GM21526 (cell line): ENCODE results near the gene ALAD.
"Not testable (repeated sequence)": the region's sequence is repeated elsewhere in the genome, so short reads cannot be mapped to it uniquely, and the experiment has no call there.

ENCODE experiments used
- ATAC-seq: cut with Tn5 transposase; IDR thresholded peaks from one replicate; pipeline ENCODE4 v1.9.1; 2021; ENCODE audit warnings: moderate library complexity; ENCODE audit not compliant: unreplicated experiment, low FRiP score

Gene ALAD

GRCh38 chr9:113399646-113400200 lies 1.4 kb downstream of the ALAD start:
- no peak for ATAC-seq

GRCh38 chr9:113398796-113399195 lies 2.3 kb downstream of the ALAD start:
- ATAC-seq: no peak

GRCh38 chr9:113397203-113397631 lies 3.9 kb downstream of the ALAD start:
- no peak for ATAC-seq

GRCh38 chr9:113395000-113395861 lies 5.9 kb downstream of the ALAD start:
- no peak for ATAC-seq

GRCh38 chr9:113393281-113393680 lies 7.8 kb downstream of the ALAD start:
- no peak for ATAC-seq

GRCh38 chr9:113391917-113392316 lies 9.2 kb downstream of the ALAD start:
- no peak for ATAC-seq

GRCh38 chr9:113390192-113390960 lies 10.7 kb downstream of the ALAD start:
- ATAC-seq: no peak

- no peak for ATAC-seq
Observed at GRCh38 chr9:113389451-113389850, 11.6 kb downstream of the ALAD start.

GRCh38 chr9:113388833-113389232 lies 12.3 kb downstream of the ALAD start:
- no peak for ATAC-seq

- ATAC-seq: no peak
Observed at GRCh38 chr9:113387560-113388230, 13.4 kb downstream of the ALAD start.

GRCh38 chr9:113386571-113387393 lies 14.3 kb downstream of the ALAD start:
- ATAC-seq: no peak

- no peak for ATAC-seq
Observed at GRCh38 chr9:113381909-113382411, 19.1 kb downstream of the ALAD start.

- ATAC-seq: not testable (repeated sequence)
Observed at GRCh38 chr9:113381441-113381840, 19.6 kb downstream of the ALAD start.

- ATAC-seq: peak; percentile 48
Observed at GRCh38 chr9:113380869-113381378, 20.2 kb downstream of the ALAD start.

- ATAC-seq: not testable (repeated sequence)
Observed at GRCh38 chr9:113379829-113380210, 21.3 kb downstream of the ALAD start.

GRCh38 chr9:113379094-113379828 lies 21.8 kb downstream of the ALAD start:
- not testable (repeated sequence) for ATAC-seq

GRCh38 chr9:113376634-113377567 lies 24.2 kb downstream of the ALAD start, which contains the start of gene HDHD3:
Gene HDHD3, minus strand, starts transcription at chr9:113376986. Its CDS starts 2,632 bp downstream, at chr9:113374354.
- peak; percentile 76 for ATAC-seq
